Endothelial cell of umbilical vein (primary cell): Measurements from ENCODE around the gene PIK3R1. TPM values are rescaled to one million over a fixed set of nuclear protein-coding genes. Genes with fewer than 3 reads are reported as not detected.

Experiments used
- BruUV-seq: library from RNA; stranded (reverse); fragments of 400-500 nt; replicated peaks from 2 replicates; lab custom pipeline; 2021; lab: Mats Ljungman, UMichigan
- CTCF ChIA-PET: fragments of 300-600, 350-600 bp; sonication (Branson Sonifier 250); formaldehyde crosslinking; loops from one replicate; lab custom pipeline; 2021; ENCODE audit warnings: antibody characterized with exemption, inconsistent platforms; lab: Charles Lee
- POLR2A ChIA-PET: fragments of 300-600, 350-600 bp; sonication (Branson Sonifier 250); formaldehyde crosslinking; loops from one replicate; lab custom pipeline; 2021; ENCODE audit warnings: antibody characterized with exemption, inconsistent platforms; lab: Charles Lee
- DNase-seq: peaks from one replicate; pipeline ENCODE4 v3.0.0-alpha.2; 2011; ENCODE audit warnings: low read depth, low spot score
- FAIRE-seq: peaks from 2 replicates; lab custom pipeline; 2011; peaks lifted over from hg19 to GRCh38; lab: Jason Lieb, UNC
- H2AFZ ChIP-seq: 2 replicates; pipeline ENCODE4 v1.6.0; 2012; ENCODE audit warnings: low read depth, low read length, control low read depth, inconsistent platforms
- H3K27ac ChIP-seq: 2 replicates; pipeline ENCODE4 v1.5.1; 2011; ENCODE audit warnings: low read depth, mild to moderate bottlenecking, control low read depth, low read length, moderate library complexity; ENCODE audit not compliant: insufficient read depth
- H3K27me3 ChIP-seq, 2 experiments: 2 replicates each; pipeline versions ENCODE4 v1.6.0 to v1.6.1; 2011; ENCODE audit warnings: low read length in 2 of 2, mixed read lengths in 1 of 2; ENCODE audit not compliant: control insufficient read depth in 2 of 2, insufficient read depth in 2 of 2
- H3K36me3 ChIP-seq, 2 experiments: 2 replicates in 1 of 2; 3 replicates in 1 of 2; pipeline ENCODE4 v1.5.1; 2011; ENCODE audit warnings: low read length in 2 of 2, mild to moderate bottlenecking in 1 of 2, moderate library complexity in 1 of 2; ENCODE audit not compliant: control insufficient read depth in 2 of 2, insufficient read depth in 2 of 2; ENCODE audit errors: extremely low read depth in 1 of 2
- H3K4me1 ChIP-seq: 3 replicates; pipeline ENCODE4 v1.5.1; 2011; ENCODE audit warnings: mild to moderate bottlenecking, low read length; ENCODE audit not compliant: control insufficient read depth, insufficient read depth; ENCODE audit errors: extremely low read depth
- H3K4me2 ChIP-seq: 2 replicates; pipeline ENCODE4 v1.6.1; 2011; ENCODE audit warnings: low read length, control low read depth, mixed read lengths; ENCODE audit not compliant: insufficient read depth
- H3K4me3 ChIP-seq, 3 experiments: fragments of 200-600 bp in 1 of 3; sonication (generic), shearing (Covaris generic) in 1 of 3; replicated peaks in 1 of 3; 2 replicates each; pipeline ENCODE4 v1.5.1; 2011 to 2016; ENCODE audit warnings: control low read depth in 3 of 3, low read length in 3 of 3, mild to moderate bottlenecking in 2 of 3, inconsistent platforms in 1 of 3, low read depth in 1 of 3, moderate library complexity in 1 of 3; ENCODE audit not compliant: insufficient read depth in 1 of 3
- H3K79me2 ChIP-seq: 2 replicates; pipeline ENCODE4 v1.6.0; 2012; ENCODE audit warnings: low read length, inconsistent platforms; ENCODE audit not compliant: control insufficient read depth, insufficient read depth
- H3K9ac ChIP-seq: replicated peaks from 2 replicates; pipeline ENCODE3; 2011; ENCODE audit warnings: low read length, control low read depth; ENCODE audit not compliant: insufficient read depth; ENCODE audit errors: extremely low read depth
- H3K9me1 ChIP-seq: replicated peaks from 3 replicates; pipeline ENCODE4 v1.6.0; 2011; ENCODE audit warnings: mild to moderate bottlenecking, low read length; ENCODE audit not compliant: control insufficient read depth, insufficient read depth; ENCODE audit errors: extremely low read depth
- H3K9me3 ChIP-seq: replicated peaks from 2 replicates; pipeline ENCODE4 v1.5.1; 2012; ENCODE audit warnings: low read length, inconsistent platforms; ENCODE audit not compliant: control insufficient read depth, insufficient read depth
- H4K20me1 ChIP-seq: replicated peaks from 2 replicates; pipeline ENCODE3; 2011; ENCODE audit warnings: mild to moderate bottlenecking, low read length; ENCODE audit not compliant: control insufficient read depth, insufficient read depth; ENCODE audit errors: extremely low read depth
- EZH2 ChIP-seq: IDR thresholded peaks from 2 replicates; pipeline ENCODE4 v1.6.1; 2012; ENCODE audit warnings: borderline replicate concordance, low read depth, mild to moderate bottlenecking, moderate library complexity, low read length, inconsistent platforms; ENCODE audit not compliant: severe bottlenecking
- FOS ChIP-seq: IDR thresholded peaks from 2 replicates; pipeline ENCODE4 v1.6.1; 2011; ENCODE audit warnings: mild to moderate bottlenecking, low read length, moderate library complexity, borderline replicate concordance; ENCODE audit not compliant: insufficient read depth
- GATA2 ChIP-seq: IDR thresholded peaks from 2 replicates; pipeline ENCODE4 v1.7.0; 2011; ENCODE audit warnings: low read depth, mild to moderate bottlenecking, moderate library complexity, mixed read lengths, low read length; ENCODE audit not compliant: insufficient read length, insufficient read depth
- JUN ChIP-seq: IDR thresholded peaks from 2 replicates; pipeline ENCODE4 v1.6.1; 2011; ENCODE audit warnings: borderline replicate concordance, low read depth; ENCODE audit not compliant: insufficient read length, insufficient read depth
- MYC ChIP-seq: IDR thresholded peaks from one replicate; pipeline ENCODE4 v1.6.1; 2011; ENCODE audit warnings: mild to moderate bottlenecking, low read depth, low read length
- POLR2A ChIP-seq: IDR thresholded peaks from 2 replicates; pipeline ENCODE4 v1.6.1; 2012; ENCODE audit warnings: low read depth, mild to moderate bottlenecking, control low read depth, low read length
- POLR2AphosphoS5 ChIP-seq: IDR thresholded peaks from 2 replicates; pipeline ENCODE4 v1.6.1; 2012; ENCODE audit warnings: low read depth, mild to moderate bottlenecking, control low read depth, low read length, moderate library complexity; ENCODE audit not compliant: insufficient read depth
- dilution Hi-C: fragments of 300-500 bp; cut with MboI; formaldehyde crosslinking; loops from one replicate; pipeline ENCODE4 v1.15.0; 2019; ENCODE audit warnings: low sequenced_read_pairs; ENCODE audit not compliant: extremely low pct_ligation_motif_present
- intact Hi-C: fragments of 100-400 bp; cut with micrococcal nuclease; formaldehyde crosslinking; loops from one replicate; pipeline ENCODE4 v1.10.0; 2022
- polyA plus RNA-seq, 4 experiments: library from polyadenylated mRNA; depleted of rRNA in 3 of 4; stranded (reverse) in 3 of 4; unstranded in 1 of 4; fragments of >200 nt; gene quantifications; 2 replicates each; pipeline versions ENCODE4 v1.2.1 to v1.2.3, GENCODE V29; 2011 to 2012; ENCODE audit warnings: missing spikeins in 1 of 4
- total RNA-seq: library from RNA; stranded (reverse); gene quantifications from 2 replicates; pipeline ENCODE4 v1.2.3, GENCODE V29; 2021
- TF ChIP-seq, protein P1 (sequence below), 2 donors: IDR thresholded peaks; 1 replicate in 1 of 2; 2 replicates in 1 of 2; pipeline ENCODE4 v1.5.1; 2011; ENCODE audit warnings: low read length in 2 of 2, mild to moderate bottlenecking in 2 of 2, moderate library complexity in 2 of 2, control low read depth in 1 of 2, inconsistent platforms in 1 of 2, low read depth in 1 of 2; ENCODE audit not compliant: insufficient read depth in 1 of 2; ENCODE audit errors: extremely low read depth in 1 of 2
- TF ChIP-seq, protein P2 (sequence below): IDR thresholded peaks from 2 replicates; pipeline ENCODE4 v1.6.1; 2011; ENCODE audit not compliant: insufficient read depth, insufficient read length

Gene PIK3R1
- total and polyA plus RNA-seq, 2 donors (not counting 3 experiments of a cell fraction or from before 2014, with no cell fraction given), result 2.8 to 30.0 TPM

DNA sequence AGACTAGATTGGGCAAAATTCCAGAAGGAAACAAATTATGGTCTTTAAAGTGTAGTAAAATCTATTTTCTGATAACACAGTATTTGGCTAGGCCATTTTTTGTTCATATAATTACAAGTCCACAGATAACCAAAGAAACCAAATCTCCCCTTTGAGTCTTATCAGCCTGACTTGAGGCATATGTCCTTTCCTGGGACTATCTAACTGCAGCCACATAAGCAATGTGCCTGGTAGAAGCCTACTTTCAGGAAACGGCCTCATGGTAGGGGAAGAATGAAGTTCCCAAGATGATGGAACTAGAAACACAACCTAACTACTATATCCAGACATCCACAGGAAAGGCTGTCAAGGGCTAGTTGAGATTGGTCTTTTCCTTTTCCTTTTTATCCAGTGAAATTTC lies 130.0 kb downstream of the PIK3R1 start:
- POLR2A ChIA-PET, result no interaction called here
- Histone ChIP-seq H3K4me3 (no peak overlapping the region), H3K9me3 (no peaks in the 10 kb centered on the region), H3K36me3 (no peaks in the 10 kb centered on the region), H3K4me2 (no peak overlapping the region), H3K27me3 (no peaks in the 10 kb centered on the region), H3K4me1 (peaks cover 4% of the 10 kb centered on the region), H2AFZ (no peak overlapping the region), H3K9me1 (no peaks in the 10 kb centered on the region), H3K27ac (no peak overlapping the region), H3K9ac (no peak overlapping the region), H4K20me1 (no peaks in the 10 kb centered on the region), H3K79me2 (no peaks in the 10 kb centered on the region)
- BruUV-seq, result no TSS peak
- TF ChIP-seq, protein P1, sequence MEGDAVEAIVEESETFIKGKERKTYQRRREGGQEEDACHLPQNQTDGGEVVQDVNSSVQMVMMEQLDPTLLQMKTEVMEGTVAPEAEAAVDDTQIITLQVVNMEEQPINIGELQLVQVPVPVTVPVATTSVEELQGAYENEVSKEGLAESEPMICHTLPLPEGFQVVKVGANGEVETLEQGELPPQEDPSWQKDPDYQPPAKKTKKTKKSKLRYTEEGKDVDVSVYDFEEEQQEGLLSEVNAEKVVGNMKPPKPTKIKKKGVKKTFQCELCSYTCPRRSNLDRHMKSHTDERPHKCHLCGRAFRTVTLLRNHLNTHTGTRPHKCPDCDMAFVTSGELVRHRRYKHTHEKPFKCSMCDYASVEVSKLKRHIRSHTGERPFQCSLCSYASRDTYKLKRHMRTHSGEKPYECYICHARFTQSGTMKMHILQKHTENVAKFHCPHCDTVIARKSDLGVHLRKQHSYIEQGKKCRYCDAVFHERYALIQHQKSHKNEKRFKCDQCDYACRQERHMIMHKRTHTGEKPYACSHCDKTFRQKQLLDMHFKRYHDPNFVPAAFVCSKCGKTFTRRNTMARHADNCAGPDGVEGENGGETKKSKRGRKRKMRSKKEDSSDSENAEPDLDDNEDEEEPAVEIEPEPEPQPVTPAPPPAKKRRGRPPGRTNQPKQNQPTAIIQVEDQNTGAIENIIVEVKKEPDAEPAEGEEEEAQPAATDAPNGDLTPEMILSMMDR (IDR thresholded peaks at IDR 0.05; ENCODE audit: extremely low read depth in 1 of 2, insufficient read depth in 1 of 2, low read depth in 1 of 2, low read length in 2 of 2), result no peak
- TF ChIP-seq GATA2 (no peak), EZH2 (no peak), JUN (no peak), POLR2A (no peak), MYC (no peak), FOS (no peak)
- DNase-seq, result no peak
- dilution Hi-C loops (no loop called here), intact Hi-C loops (no loop called here)
- FAIRE-seq, result no peak
- CTCF ChIA-PET, result interaction anchor here (1.3 kb wide), 1 partner anchor 59 kb away, joined by 4 read pairs; no protein-coding TSS in a partner anchor

DNA sequence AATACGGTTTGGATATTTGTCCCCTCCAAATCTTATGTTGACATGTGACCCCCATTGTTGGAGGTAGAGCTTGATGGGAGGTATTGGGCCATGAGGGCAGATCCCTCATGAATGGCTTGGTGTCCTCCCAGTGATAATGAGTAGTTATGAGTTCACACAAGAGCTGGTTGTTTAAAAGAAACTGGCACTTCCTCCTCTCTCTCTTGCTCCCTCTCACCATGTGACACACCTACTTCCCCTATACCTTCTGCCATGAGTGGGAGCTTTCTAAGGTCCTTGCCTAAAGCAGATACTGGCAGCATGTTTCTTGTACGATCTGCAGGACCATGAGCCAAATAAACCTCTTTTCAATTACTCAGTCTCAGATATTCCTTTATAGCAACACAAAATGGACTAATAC lies 132.0 kb downstream of the PIK3R1 start:
- dilution Hi-C loops, result no loop called here
- TF ChIP-seq, protein P2, sequence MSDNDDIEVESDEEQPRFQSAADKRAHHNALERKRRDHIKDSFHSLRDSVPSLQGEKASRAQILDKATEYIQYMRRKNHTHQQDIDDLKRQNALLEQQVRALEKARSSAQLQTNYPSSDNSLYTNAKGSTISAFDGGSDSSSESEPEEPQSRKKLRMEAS, result no peak
- TF ChIP-seq, protein P1 (IDR thresholded peaks at IDR 0.05; ENCODE audit: extremely low read depth in 1 of 2, insufficient read depth in 1 of 2, low read depth in 1 of 2, low read length in 2 of 2), result no peak
- TF ChIP-seq GATA2 (no peak), POLR2A (no peak), EZH2 (no peak), FOS (no peak), MYC (no peak), POLR2AphosphoS5 (no peak), JUN (no peak)
- Histone ChIP-seq H3K79me2 (no peaks in the 10 kb centered on the region), H3K9me3 (no peaks in the 10 kb centered on the region), H2AFZ (no peak overlapping the region), H3K9me1 (no peaks in the 10 kb centered on the region), H3K4me2 (no peak overlapping the region), H3K27me3 (no peaks in the 10 kb centered on the region), H3K4me1 (peaks cover 16% of the 10 kb centered on the region), H3K4me3 (no peak overlapping the region), H3K36me3 (no peaks in the 10 kb centered on the region), H4K20me1 (no peaks in the 10 kb centered on the region), H3K9ac (no peak overlapping the region), H3K27ac (no peak overlapping the region)
- no peak for DNase-seq
- BruUV-seq, result no TSS peak
- CTCF ChIA-PET, result no interaction called here
- intact Hi-C loops, result no loop called here
- no peak for FAIRE-seq
- POLR2A ChIA-PET, result no interaction called here
